Stimulated activated naive CD8-positive, alpha-beta T cell treated with anti-CD3 and anti-CD28 coated beads, Interleukin-15, amount 100 ng/mL, for 72 hours (primary cell): ENCODE results near the gene CD244.

Experiments
- ATAC-seq: fragments of 150-1000 bp; cut with Tn5 transposase; 2 replicates; pipeline ENCODE4 v1.10.0; 2021; ENCODE audit warnings: mild to moderate bottlenecking, moderate library complexity
- DNase-seq, 2 donors: peaks; one replicate each; pipeline ENCODE4 v3.0.0; 2021 to 2022
- H3K27ac Mint-ChIP-seq, 2 donors: one replicate each; pipeline ENCODE4 v1.8.0; 2022; ENCODE audit warnings: mild to moderate bottlenecking in 2 of 2, mixed read lengths in 2 of 2, moderate library complexity in 2 of 2
- H3K27me3 Mint-ChIP-seq: one replicate; pipeline ENCODE4 v1.8.0; 2022; ENCODE audit warnings: mixed read lengths
- H3K4me1 Mint-ChIP-seq: one replicate; pipeline ENCODE4 v1.8.0; 2022; ENCODE audit warnings: mild to moderate bottlenecking, mixed read lengths
- H3K4me3 Mint-ChIP-seq, 2 donors: one replicate each; pipeline ENCODE4 v1.8.0; 2022; ENCODE audit warnings: mild to moderate bottlenecking in 2 of 2, mixed read lengths in 2 of 2, moderate library complexity in 1 of 2
- H3K9me3 Mint-ChIP-seq, 2 donors: one replicate each; pipeline ENCODE4 v1.8.0; 2022; ENCODE audit warnings: mixed read lengths in 2 of 2

The CD244 gene

DNA sequence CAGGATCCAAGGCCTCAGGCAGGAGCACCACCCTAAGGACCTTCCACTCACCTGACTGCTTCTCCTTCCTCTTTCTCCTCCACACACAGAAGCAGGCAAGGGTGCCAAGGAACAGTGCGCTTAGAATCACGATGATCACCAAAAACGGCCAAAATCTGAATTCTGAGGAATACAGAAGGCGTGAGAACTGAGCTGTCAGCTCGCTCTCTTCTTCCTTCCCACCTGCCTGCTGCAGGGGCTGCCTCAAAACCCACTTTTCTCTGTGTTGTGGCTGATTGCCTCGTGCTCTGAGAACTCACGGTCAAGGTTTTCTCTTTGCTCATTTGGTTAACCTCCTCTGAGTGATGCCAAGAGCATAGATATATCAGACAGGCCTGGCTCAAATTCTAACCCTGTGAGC lies 23.8 kb downstream of the CD244 start:
- ATAC-seq, result peak; percentile 9

DNA sequence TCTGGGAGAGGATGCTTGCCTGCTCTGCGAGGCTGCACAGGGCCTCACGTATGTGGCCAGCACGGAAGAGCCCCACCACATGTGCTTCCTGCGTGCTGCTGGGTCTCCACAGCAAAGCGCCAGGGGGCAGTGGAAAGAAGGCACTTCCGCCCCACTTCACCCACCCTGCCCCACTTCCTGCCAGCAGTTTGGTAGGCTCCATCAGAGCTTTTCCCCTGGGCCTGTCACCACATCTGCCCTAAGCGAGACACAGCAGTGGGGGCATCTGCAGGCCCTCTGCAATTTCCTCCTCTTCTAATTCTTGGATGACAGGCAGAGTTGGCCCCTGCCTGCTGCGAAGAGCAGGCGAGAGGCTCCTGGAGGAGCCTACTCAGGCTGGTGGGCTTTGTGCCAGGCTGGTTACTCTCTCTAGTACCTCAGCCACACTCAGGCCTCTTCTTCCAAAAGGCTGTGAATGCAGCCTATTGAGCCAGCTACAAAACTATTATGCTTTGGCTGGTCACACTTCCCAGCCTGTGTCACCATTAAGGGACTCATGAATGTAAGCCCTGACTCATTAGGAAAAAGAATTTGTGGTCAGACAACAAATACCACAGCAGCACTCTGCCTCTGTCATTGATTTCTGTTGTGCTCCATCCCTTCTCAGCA lies 25.0 kb downstream of the CD244 start:
- H3K27ac Mint-ChIP-seq, result peak overlapping the region; percentile 99
- no peaks in the 10 kb centered on the region for H3K27me3 Mint-ChIP-seq
- peaks cover 81% of the 10 kb centered on the region for H3K4me1 Mint-ChIP-seq
- DNase-seq (peak; percentile 82 to 91), ATAC-seq (peak; percentile 96)
- peak overlapping the region; percentile 74 to 84 for H3K4me3 Mint-ChIP-seq
- no peaks in the 10 kb centered on the region for H3K9me3 Mint-ChIP-seq

More for the DNA sequence above, 23.8 kb downstream of the CD244 start:
- Mint-ChIP-seq H3K27me3 (no peaks in the 10 kb centered on the region), H3K9me3 (no peaks in the 10 kb centered on the region), H3K4me3 (peak overlapping the region; percentile 64 to 74), H3K4me1 (peaks cover 76% of the 10 kb centered on the region), H3K27ac (no peak overlapping the region)
- peak; percentile 37 to 55 for DNase-seq

DNA sequence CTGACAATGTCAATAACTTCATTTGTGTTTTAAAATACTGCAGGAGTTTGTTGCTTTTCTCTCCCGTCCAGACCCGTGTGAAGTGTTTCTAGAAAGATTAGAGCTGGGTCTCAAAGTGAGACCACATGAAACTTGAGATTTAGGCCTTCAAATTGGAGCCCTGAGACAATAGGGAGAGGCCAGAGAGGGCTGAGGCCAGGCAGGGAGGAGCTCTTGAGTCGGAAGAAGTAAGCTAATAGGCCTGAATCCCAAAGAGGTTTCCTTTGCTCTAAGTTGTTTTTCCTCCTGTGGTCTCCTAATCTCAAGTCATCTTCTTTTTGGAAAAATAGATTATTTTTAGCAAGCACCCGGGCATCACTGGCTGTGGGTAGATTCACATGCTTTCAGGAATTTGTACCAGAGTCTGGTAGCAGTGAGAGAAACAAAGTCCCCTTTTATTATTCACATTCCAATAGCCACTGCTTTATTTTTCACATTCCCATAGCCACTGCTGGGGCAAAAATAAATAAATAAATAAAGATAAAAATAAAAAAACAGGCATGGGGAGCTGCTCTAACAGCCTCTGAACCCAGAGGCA lies 25.6 kb downstream of the CD244 start:
- DNase-seq (no peak), ATAC-seq (no peak)
- peak overlapping the region; percentile 59 to 74 for H3K4me3 Mint-ChIP-seq
- no peaks in the 10 kb centered on the region for H3K9me3 Mint-ChIP-seq
- H3K4me1 Mint-ChIP-seq, result peaks cover 78% of the 10 kb centered on the region
- no peaks in the 10 kb centered on the region for H3K27me3 Mint-ChIP-seq
- peak overlapping the region; percentile 99 for H3K27ac Mint-ChIP-seq

DNA sequence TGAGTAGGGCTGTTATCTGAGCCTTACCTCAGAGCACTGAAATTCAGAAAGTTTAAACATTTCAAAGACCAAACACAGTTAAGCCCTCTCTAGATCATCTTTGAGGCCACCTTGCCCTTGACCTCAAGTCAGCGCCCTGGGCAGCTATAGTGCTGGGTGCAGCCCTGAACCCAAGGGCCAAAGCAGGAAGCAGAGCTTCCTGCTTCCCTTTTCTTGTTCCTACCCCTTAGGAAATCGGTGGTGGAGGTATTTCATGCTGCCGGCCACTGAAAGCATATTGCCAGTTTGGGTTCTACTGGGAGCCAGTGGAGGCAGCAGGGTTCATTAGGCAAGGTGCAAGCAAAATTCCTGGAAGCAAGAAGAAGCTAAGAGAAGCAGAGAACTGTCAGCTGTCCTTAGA lies 26.1 kb downstream of the CD244 start:
- Mint-ChIP-seq H3K4me1 (peaks cover 74% of the 10 kb centered on the region), H3K27me3 (no peaks in the 10 kb centered on the region), H3K4me3 (peak overlapping the region; percentile 59), H3K9me3 (no peaks in the 10 kb centered on the region), H3K27ac (peak overlapping the region; percentile 95 to 99)
- no peak for ATAC-seq
- DNase-seq, result no peak

DNA sequence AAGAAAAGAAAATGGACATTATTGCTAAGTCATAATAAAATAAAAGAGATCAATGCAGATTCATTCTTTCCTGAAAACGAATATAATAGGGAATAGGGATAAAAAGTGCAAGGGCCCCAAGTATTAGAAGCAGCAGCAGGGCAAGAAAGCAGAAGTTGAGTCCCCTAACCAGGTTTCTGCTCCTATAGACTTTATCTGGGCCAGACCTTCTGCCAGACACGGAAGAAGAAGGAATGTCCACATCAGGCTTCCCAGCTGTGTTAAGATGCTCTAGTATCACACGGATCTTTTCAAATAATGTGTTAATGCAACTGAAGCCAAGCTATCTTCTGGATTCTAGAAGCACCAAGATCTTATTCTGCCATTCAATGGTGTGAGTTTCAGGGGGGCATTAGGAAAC lies 26.9 kb downstream of the CD244 start:
- H3K4me1 Mint-ChIP-seq, result peaks cover 71% of the 10 kb centered on the region
- no peaks in the 10 kb centered on the region for H3K9me3 Mint-ChIP-seq
- no peaks in the 10 kb centered on the region for H3K27me3 Mint-ChIP-seq
- H3K4me3 Mint-ChIP-seq, result no peak overlapping the region
- DNase-seq, result no peak
- peak overlapping the region in 1 of 2 donors; percentile 86 for H3K27ac Mint-ChIP-seq
- ATAC-seq, result no peak

DNA sequence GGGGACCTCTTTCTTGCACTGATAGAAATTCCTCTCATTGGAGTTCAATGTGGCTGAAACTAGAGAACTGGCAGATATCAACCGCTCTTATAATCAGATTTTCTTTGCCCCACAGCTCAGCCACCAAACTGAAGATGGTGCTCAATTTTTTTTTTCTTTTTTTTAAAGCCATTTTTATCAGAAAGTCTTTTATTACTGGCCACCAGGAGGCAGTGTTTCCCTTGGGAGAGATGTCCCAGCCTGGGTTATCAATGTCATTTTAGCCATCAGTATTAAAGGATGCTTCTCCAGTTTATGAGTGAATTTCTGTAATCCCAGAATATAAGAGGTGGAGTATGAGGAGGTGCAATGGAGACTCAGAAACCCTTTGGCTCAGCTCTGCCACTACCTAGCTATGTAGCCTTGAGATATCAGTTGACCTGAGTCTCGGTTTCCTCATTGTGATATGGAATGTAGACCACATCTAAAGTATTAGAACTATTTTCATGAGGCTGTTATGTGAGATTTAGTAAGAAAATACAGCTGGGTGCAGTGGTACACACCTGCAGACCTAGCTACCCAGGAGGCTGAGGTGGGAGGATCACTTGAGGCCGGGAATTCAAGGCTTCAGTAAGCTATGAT lies 27.6 kb downstream of the CD244 start:
- peak overlapping the region; percentile 57 to 93 for H3K27ac Mint-ChIP-seq
- no peak overlapping the region for H3K4me3 Mint-ChIP-seq
- peaks cover 78% of the 10 kb centered on the region for H3K4me1 Mint-ChIP-seq
- H3K27me3 Mint-ChIP-seq, result no peaks in the 10 kb centered on the region
- ATAC-seq (no peak), DNase-seq (peak; percentile 42 to 43)
- H3K9me3 Mint-ChIP-seq, result no peaks in the 10 kb centered on the region

DNA sequence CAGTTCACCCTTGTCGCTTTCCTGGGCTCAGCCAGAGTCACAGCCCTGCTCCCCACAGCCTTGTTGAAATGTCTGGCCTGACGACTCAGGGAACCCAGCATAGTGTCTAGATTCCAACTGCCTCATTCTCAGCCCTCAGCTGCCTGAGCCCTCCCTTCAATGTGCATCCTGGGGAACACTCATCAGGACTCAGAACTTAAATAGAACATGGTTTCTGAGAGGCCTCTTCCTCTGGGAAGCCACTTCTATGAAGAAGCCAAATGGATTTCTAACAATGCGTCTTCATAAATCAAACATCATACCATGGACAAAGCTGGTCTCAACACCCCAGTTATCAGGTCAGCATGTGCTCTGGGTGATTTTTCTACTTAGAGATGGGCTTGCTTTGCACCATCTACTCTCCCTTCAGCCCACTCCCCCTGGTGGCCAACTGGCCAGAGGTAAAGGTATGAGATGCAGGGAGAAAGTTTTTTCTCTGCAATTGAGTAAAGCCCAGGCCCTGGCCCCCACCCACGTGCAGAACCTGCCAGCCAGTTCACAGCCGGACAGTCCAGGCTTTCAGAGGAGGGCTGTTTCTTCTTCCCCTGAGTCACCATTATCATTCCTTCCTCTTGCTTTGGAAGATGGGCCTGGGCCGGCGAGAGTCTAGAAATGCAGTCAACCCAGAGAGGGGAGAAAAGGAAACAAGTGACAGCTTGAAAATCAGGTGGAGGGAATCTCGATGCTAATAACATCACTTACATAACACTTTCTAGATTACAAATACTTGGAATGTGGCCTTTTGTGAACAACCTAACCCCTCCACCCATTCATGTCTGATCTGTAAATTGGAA lies 32.1 kb downstream of the CD244 start:
- Mint-ChIP-seq H3K4me3 (no peak overlapping the region), H3K4me1 (peaks cover 48% of the 10 kb centered on the region), H3K27me3 (no peaks in the 10 kb centered on the region), H3K9me3 (no peaks in the 10 kb centered on the region), H3K27ac (no peak overlapping the region)
- peak; percentile 68 to 78 for DNase-seq
- peak; percentile 86 for ATAC-seq

DNA sequence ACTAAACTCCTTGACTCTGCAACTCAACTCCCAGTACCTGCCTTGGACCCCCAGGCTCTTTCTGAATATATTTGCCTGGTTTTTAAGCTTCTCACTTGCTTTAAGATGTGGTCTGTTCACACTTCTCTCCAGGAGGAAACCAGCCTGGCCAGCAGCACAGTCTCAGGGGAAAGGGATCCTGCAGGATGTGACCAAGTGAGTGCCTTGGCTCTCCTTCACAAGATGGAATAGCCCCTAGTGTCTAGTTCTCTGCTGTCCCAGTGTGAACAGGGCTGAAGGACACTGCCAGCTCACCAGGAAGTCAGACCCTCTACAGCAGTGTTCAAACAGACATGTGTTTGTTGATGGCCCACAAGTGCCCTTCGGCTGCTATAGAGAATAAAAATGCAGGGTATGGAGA lies 32.9 kb downstream of the CD244 start:
- Mint-ChIP-seq H3K27me3 (no peaks in the 10 kb centered on the region), H3K4me3 (no peak overlapping the region), H3K4me1 (peaks cover 40% of the 10 kb centered on the region), H3K27ac (no peak overlapping the region), H3K9me3 (no peaks in the 10 kb centered on the region)
- no peak for ATAC-seq
- DNase-seq, result no peak

DNA sequence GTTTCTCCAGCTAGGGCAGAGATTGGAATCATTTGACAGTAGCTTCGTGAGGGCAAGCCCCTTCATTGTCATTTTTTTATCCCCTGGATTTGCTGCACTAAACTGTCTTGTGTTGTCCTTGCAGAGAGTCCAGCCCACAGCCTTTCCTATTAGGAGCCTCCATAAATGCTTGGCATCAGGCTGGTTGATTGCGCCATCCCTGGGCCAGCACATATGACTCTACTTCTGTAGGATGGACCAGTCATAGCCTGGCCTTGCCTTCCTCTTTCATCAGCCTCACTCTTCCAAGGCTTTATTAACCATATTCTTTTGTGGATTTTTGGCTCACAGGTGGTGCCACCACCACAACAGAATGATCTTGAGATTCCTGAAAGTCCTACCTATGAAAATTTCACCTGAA lies 35.3 kb downstream of the CD244 start:
- Mint-ChIP-seq H3K9me3 (no peaks in the 10 kb centered on the region), H3K4me3 (no peak overlapping the region), H3K27me3 (no peaks in the 10 kb centered on the region), H3K4me1 (peaks cover 23% of the 10 kb centered on the region), H3K27ac (no peak overlapping the region)
- ATAC-seq (no peak), DNase-seq (no peak)

DNA sequence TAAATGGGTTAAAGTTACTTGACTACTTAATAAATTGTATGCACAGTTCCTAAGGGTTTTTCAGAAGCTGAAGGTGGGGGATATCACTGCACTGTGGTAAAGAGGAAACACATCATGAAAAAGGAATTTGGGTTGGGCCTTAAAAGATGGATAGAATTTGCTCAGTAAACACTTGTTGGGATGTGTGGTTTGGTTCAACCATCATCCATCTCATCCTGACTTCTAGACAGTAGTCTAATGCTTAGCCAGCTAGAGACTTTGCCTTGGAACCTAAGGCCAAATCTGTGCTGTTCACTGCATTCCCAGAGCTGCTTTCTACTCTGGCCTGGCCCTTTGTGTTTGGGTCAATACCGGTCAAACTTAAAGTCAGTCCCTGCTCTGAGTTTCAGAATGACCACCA lies 36.1 kb downstream of the CD244 start:
- no peak overlapping the region for H3K27ac Mint-ChIP-seq
- H3K27me3 Mint-ChIP-seq, result no peaks in the 10 kb centered on the region
- peaks cover 23% of the 10 kb centered on the region for H3K4me1 Mint-ChIP-seq
- no peak for DNase-seq
- no peak for ATAC-seq
- H3K4me3 Mint-ChIP-seq, result no peak overlapping the region
- no peaks in the 10 kb centered on the region for H3K9me3 Mint-ChIP-seq

DNA sequence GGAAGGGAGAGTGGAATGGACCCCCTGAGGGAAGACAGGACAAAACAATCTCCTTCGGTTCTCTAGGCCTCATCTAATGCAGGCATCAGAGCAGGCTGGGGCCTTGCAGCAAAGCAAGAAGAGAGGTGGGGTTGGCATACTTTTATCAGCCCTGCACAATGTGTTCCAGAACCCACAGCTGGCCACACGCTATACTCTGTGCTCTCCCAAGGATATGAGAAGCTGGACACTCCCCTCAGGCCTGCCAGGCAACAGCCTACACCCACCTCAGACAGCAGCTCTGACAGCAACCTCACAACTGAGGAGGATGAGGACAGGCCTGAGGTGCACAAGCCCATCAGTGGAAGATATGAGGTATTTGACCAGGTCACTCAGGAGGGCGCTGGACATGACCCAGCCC lies 39.4 kb downstream of the CD244 start:
- ATAC-seq (no peak), DNase-seq (no peak)
- Mint-ChIP-seq H3K27me3 (no peaks in the 10 kb centered on the region), H3K4me3 (no peak overlapping the region), H3K9me3 (no peaks in the 10 kb centered on the region), H3K27ac (no peak overlapping the region), H3K4me1 (peaks cover 4% of the 10 kb centered on the region)

DNA sequence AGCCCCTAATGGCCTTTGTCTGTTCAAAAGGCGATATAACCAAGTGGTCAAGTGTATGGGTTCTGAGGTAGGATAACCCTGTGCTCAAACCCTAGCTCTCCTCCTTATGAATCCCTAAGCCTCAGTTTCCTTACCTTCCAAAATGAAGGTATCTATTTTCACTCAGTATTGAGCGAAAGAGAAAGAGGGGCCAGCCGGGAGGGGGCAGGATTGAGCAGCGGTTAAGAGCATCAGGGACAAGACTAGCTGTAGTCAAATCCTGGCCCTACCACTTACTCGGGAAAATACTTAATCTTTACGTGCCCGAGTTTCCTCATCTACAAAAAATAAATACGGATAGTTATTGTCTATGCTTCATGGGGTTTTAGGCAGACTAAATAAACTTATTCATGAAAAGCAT lies 41.1 kb downstream of the CD244 start:
- ATAC-seq, result no peak
- no peak overlapping the region for H3K4me3 Mint-ChIP-seq
- no peak overlapping the region for H3K27ac Mint-ChIP-seq

DNA sequence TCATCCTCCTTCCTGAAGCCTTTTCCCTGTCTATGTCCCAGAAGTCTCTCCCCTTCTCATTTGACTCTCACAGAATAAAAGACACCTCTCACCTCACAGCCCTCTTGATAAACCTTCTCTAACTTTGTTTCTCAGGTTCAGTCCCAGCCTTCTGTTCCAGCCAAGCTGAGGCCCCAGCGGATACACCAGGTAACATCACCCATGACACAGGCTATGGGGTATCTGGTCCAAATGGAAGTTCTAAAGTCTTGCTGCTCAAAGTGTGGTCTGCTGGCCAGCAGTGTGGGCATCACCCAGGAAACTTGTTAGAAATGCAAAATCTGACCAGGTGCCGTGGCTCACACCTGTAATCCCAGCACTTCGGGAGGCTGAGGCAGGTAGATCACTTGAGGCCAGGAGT lies 43.5 kb downstream of the CD244 start:
- ATAC-seq (no peak), DNase-seq (no peak)
- Mint-ChIP-seq H3K9me3 (no peaks in the 10 kb centered on the region), H3K4me3 (no peak overlapping the region), H3K4me1 (peaks cover 1% of the 10 kb centered on the region), H3K27me3 (no peaks in the 10 kb centered on the region), H3K27ac (peak overlapping the region in 1 of 2 donors; percentile 32)

More for the DNA sequence above, 41.1 kb downstream of the CD244 start:
- H3K9me3 Mint-ChIP-seq, result no peaks in the 10 kb centered on the region
- DNase-seq, result no peak
- no peaks in the 10 kb centered on the region for H3K27me3 Mint-ChIP-seq
- no peaks in the 10 kb centered on the region for H3K4me1 Mint-ChIP-seq

DNA sequence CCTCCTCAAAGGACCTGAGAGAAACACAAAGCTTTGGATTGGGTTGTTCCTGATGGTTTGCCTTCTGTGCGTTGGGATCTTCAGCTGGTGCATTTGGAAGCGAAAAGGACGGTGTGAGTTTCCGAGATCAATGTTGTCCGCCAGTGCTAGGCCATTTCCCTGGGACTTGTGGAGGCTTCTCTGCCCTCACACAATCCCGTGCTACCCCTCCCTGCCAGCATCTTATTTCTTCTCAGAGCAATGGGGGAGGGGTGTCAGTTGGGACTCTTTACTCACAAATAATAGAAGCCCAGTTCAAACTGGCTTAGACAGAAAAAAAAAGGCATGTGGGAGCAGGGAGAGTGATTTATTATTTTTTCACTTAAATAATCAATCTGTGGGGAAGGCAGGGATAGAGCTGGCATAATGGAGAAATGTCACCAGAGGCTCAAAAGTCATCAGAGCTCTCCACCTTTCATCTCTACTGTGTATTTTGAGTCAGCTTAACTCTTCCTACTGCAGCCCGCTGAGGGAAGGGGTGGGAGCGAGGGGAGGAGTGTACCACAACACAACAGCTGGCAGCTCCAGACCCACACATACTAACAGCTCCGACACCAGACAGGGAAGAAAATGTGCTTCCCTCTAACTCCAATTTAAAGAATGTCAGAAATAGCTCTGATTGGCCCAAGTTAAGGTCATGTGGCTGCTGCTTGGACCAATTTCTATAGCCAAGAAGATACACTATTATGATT lies 44.3 kb downstream of the CD244 start:
- Mint-ChIP-seq H3K4me3 (no peak overlapping the region), H3K27ac (no peak overlapping the region), H3K9me3 (no peaks in the 10 kb centered on the region), H3K4me1 (peaks cover 10% of the 10 kb centered on the region), H3K27me3 (no peaks in the 10 kb centered on the region)
- ATAC-seq (no peak), DNase-seq (no peak)

DNA sequence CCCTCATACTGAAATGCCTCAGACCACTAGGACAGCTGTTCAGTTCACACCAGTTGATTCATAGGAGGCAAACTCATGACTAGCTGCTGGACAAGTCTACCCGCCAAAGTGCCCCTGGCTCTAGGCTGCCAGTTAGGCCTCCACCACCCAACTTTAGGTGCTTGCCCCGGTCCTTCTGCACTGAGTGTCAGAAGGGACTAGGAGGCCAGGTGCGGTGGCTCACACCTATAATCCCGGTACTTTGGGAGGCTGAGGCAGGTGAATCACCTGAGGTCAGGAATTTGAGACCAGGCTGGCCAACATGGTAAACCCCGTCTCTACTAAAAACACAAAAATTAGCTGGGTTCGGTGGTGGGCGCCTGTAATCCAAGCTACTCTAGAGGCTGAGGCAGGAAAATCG lies 47.8 kb downstream of the CD244 start:
- no peak overlapping the region for H3K27ac Mint-ChIP-seq
- H3K4me1 Mint-ChIP-seq, result peaks cover 44% of the 10 kb centered on the region
- ATAC-seq (no peak), DNase-seq (no peak)
- H3K4me3 Mint-ChIP-seq, result no peak overlapping the region
- no peaks in the 10 kb centered on the region for H3K27me3 Mint-ChIP-seq
- peaks cover 0 to 5% of the 10 kb centered on the region in 2 donors for H3K9me3 Mint-ChIP-seq
